ENCODE measurements around the gene RNF187.
"Not testable (repeated sequence)": the region's sequence is repeated elsewhere in the genome, so short reads cannot be mapped to it uniquely, and the experiment has no call there.

Gene RNF187

GRCh38 chr1:228462560-228462959 lies 24.6 kb upstream of the RNF187 start:
- Histone ChIP-seq H3K4me3 (ENCODE audit: low read length) (no peak overlapping the region), H3K4me1 (ENCODE audit: control insufficient read depth, insufficient read depth, low read length) (peaks cover 10% of the 10 kb centered on the region), H3K9me3 (replicated peaks; ENCODE audit: low read length) (no peaks in the 10 kb centered on the region), H3K36me3 (ENCODE audit: insufficient read depth, low read length) (no peaks in the 10 kb centered on the region), H3K27me3 (ENCODE audit: control insufficient read depth, insufficient read depth, low read length) (peaks cover 62% of the 10 kb centered on the region), H3K4me2 (ENCODE audit: low read length) (no peak overlapping the region), H3K9ac (ENCODE audit: low read depth, low read length) (no peak overlapping the region)

GRCh38 chr1:228463009-228463558 lies 24.1 kb upstream of the RNF187 start:
- Histone ChIP-seq H3K4me1 (ENCODE audit: control insufficient read depth, insufficient read depth, low read length) (peaks cover 10% of the 10 kb centered on the region), H3K4me2 (ENCODE audit: low read length) (no peak overlapping the region), H3K9me3 (replicated peaks; ENCODE audit: low read length) (no peaks in the 10 kb centered on the region), H3K27me3 (ENCODE audit: control insufficient read depth, insufficient read depth, low read length) (peaks cover 68% of the 10 kb centered on the region), H3K36me3 (ENCODE audit: insufficient read depth, low read length) (no peaks in the 10 kb centered on the region), H3K9ac (ENCODE audit: low read depth, low read length) (no peak overlapping the region), H3K4me3 (ENCODE audit: low read length) (no peak overlapping the region)

- Histone ChIP-seq H3K9ac (ENCODE audit: low read depth, low read length) (no peak overlapping the region), H3K36me3 (ENCODE audit: insufficient read depth, low read length) (no peaks in the 10 kb centered on the region), H3K9me3 (replicated peaks; ENCODE audit: low read length) (no peaks in the 10 kb centered on the region), H3K4me3 (ENCODE audit: low read length) (peak overlapping the region; percentile 46), H3K27me3 (ENCODE audit: control insufficient read depth, insufficient read depth, low read length) (peaks cover 75% of the 10 kb centered on the region), H3K4me1 (ENCODE audit: control insufficient read depth, insufficient read depth, low read length) (peaks cover 8% of the 10 kb centered on the region), H3K4me2 (ENCODE audit: low read length) (peak overlapping the region; percentile 65)
These were observed 23.4 kb upstream of the RNF187 start for GRCh38 chr1:228463559-228464455.

- Histone ChIP-seq H3K9me3 (replicated peaks; ENCODE audit: low read length) (no peaks in the 10 kb centered on the region), H3K4me1 (ENCODE audit: control insufficient read depth, insufficient read depth, low read length) (peaks cover under 1% of the 10 kb centered on the region), H3K36me3 (ENCODE audit: insufficient read depth, low read length) (no peaks in the 10 kb centered on the region), H3K9ac (ENCODE audit: low read depth, low read length) (no peak overlapping the region), H3K4me3 (ENCODE audit: low read length) (peak overlapping the region; percentile 46), H3K27me3 (ENCODE audit: control insufficient read depth, insufficient read depth, low read length) (peaks cover 82% of the 10 kb centered on the region), H3K4me2 (ENCODE audit: low read length) (peak overlapping the region; percentile 65)
These were observed 22.6 kb upstream of the RNF187 start for GRCh38 chr1:228464487-228464983.

GRCh38 chr1:228465141-228465540 lies 22.0 kb upstream of the RNF187 start:
- no peaks in the 10 kb centered on the region for H3K36me3 ChIP-seq (ENCODE audit: insufficient read depth, low read length)
- peak overlapping the region; percentile 65 for H3K4me2 ChIP-seq (ENCODE audit: low read length)
- H3K27me3 ChIP-seq (ENCODE audit: control insufficient read depth, insufficient read depth, low read length), result peaks cover 86% of the 10 kb centered on the region
- H3K4me3 ChIP-seq (ENCODE audit: low read length), result no peak overlapping the region
- H3K9me3 ChIP-seq (replicated peaks; ENCODE audit: low read length), result no peaks in the 10 kb centered on the region
- H3K4me1 ChIP-seq (ENCODE audit: control insufficient read depth, insufficient read depth, low read length), result no peaks in the 10 kb centered on the region
- no peak overlapping the region for H3K9ac ChIP-seq (ENCODE audit: low read depth, low read length)

GRCh38 chr1:228465571-228466146 lies 21.5 kb upstream of the RNF187 start:
- no peak overlapping the region for H3K9ac ChIP-seq (ENCODE audit: low read depth, low read length)
- peaks cover 88% of the 10 kb centered on the region for H3K27me3 ChIP-seq (ENCODE audit: control insufficient read depth, insufficient read depth, low read length)
- H3K4me3 ChIP-seq (ENCODE audit: low read length), result no peak overlapping the region
- H3K4me2 ChIP-seq (ENCODE audit: low read length), result no peak overlapping the region
- no peaks in the 10 kb centered on the region for H3K9me3 ChIP-seq (replicated peaks; ENCODE audit: low read length)
- no peaks in the 10 kb centered on the region for H3K36me3 ChIP-seq (ENCODE audit: insufficient read depth, low read length)
- no peaks in the 10 kb centered on the region for H3K4me1 ChIP-seq (ENCODE audit: control insufficient read depth, insufficient read depth, low read length)

- not testable (repeated sequence) for H3K9ac ChIP-seq (ENCODE audit: low read depth, low read length); H3K36me3 ChIP-seq (ENCODE audit: insufficient read depth, low read length); H3K9me3 ChIP-seq (replicated peaks; ENCODE audit: low read length); H3K4me2 ChIP-seq (ENCODE audit: low read length); H3K4me3 ChIP-seq (ENCODE audit: low read length)
- Histone ChIP-seq H3K4me1 (ENCODE audit: control insufficient read depth, insufficient read depth, low read length) (peaks cover 11% of the 10 kb centered on the region), H3K27me3 (ENCODE audit: control insufficient read depth, insufficient read depth, low read length) (peaks cover 70% of the 10 kb centered on the region)
These were observed 19.0 kb upstream of the RNF187 start for GRCh38 chr1:228468188-228468587.

- Histone ChIP-seq H3K9ac (ENCODE audit: low read depth, low read length) (no peak overlapping the region), H3K36me3 (ENCODE audit: insufficient read depth, low read length) (no peaks in the 10 kb centered on the region), H3K27me3 (ENCODE audit: control insufficient read depth, insufficient read depth, low read length) (peaks cover 56% of the 10 kb centered on the region), H3K4me2 (ENCODE audit: low read length) (no peak overlapping the region), H3K4me1 (ENCODE audit: control insufficient read depth, insufficient read depth, low read length) (peaks cover 11% of the 10 kb centered on the region), H3K9me3 (replicated peaks; ENCODE audit: low read length) (no peaks in the 10 kb centered on the region), H3K4me3 (ENCODE audit: low read length) (no peak overlapping the region)
These were observed 17.6 kb upstream of the RNF187 start for GRCh38 chr1:228469413-228470162.

GRCh38 chr1:228471154-228471761 lies 15.9 kb upstream of the RNF187 start:
- Histone ChIP-seq H3K4me1 (ENCODE audit: control insufficient read depth, insufficient read depth, low read length) (peaks cover 11% of the 10 kb centered on the region), H3K9me3 (replicated peaks; ENCODE audit: low read length) (no peaks in the 10 kb centered on the region), H3K9ac (ENCODE audit: low read depth, low read length) (no peak overlapping the region), H3K36me3 (ENCODE audit: insufficient read depth, low read length) (no peaks in the 10 kb centered on the region), H3K4me3 (ENCODE audit: low read length) (no peak overlapping the region), H3K4me2 (ENCODE audit: low read length) (no peak overlapping the region), H3K27me3 (ENCODE audit: control insufficient read depth, insufficient read depth, low read length) (peaks cover 43% of the 10 kb centered on the region)

GRCh38 chr1:228471762-228472398 lies 15.3 kb upstream of the RNF187 start:
- Histone ChIP-seq H3K9me3 (replicated peaks; ENCODE audit: low read length) (no peaks in the 10 kb centered on the region), H3K4me3 (ENCODE audit: low read length) (no peak overlapping the region), H3K27me3 (ENCODE audit: control insufficient read depth, insufficient read depth, low read length) (peaks cover 44% of the 10 kb centered on the region), H3K9ac (ENCODE audit: low read depth, low read length) (no peak overlapping the region), H3K4me1 (ENCODE audit: control insufficient read depth, insufficient read depth, low read length) (peaks cover 11% of the 10 kb centered on the region), H3K36me3 (ENCODE audit: insufficient read depth, low read length) (no peaks in the 10 kb centered on the region), H3K4me2 (ENCODE audit: low read length) (no peak overlapping the region)

Measured in skeletal muscle satellite cell (primary cell).